Gastroesophageal sphincter (tissue), 4 donors: ENCODE data around the gene SYNDIG1. TPM values are rescaled to one million over a fixed set of nuclear protein-coding genes. Genes with fewer than 3 reads are reported as not detected.

Experiments used
- ATAC-seq: fragments of 150-250 bp; one replicate; pipeline ENCODE4 v1.9.1; 2016; ENCODE audit warnings: mild to moderate bottlenecking, moderate library complexity
- H3K27ac ChIP-seq, 4 donors: fragments of 200-600 bp; sonication (generic) in 3 of 4; 1 replicate in 3 of 4; 2 replicates in 1 of 4; pipeline ENCODE4 v1.5.1; 2016 to 2019
- H3K27me3 ChIP-seq: fragments of 200-600 bp; sonication (generic); one replicate; pipeline ENCODE4 v1.5.1; 2019
- H3K36me3 ChIP-seq, 2 donors: fragments of 200-600 bp; sonication (generic); one replicate each; pipeline ENCODE4 v1.5.1; 2019; ENCODE audit warnings: control low read depth in 1 of 2
- H3K4me1 ChIP-seq, 3 donors: fragments of 200-600 bp; sonication (generic); 1 replicate in 2 of 3; 2 replicates in 1 of 3; pipeline ENCODE4 v1.5.1; 2016 to 2019; ENCODE audit warnings: control low read depth in 2 of 3
- H3K4me3 ChIP-seq, 2 donors: fragments of 200-600 bp; sonication (generic); one replicate each; pipeline ENCODE4 v1.5.1; 2019; ENCODE audit warnings: mild to moderate bottlenecking in 1 of 2, moderate library complexity in 1 of 2
- H3K9me3 ChIP-seq, 3 donors: fragments of 200-600 bp; sonication (generic); one replicate each; pipeline ENCODE4 v1.5.1; 2017 to 2019; ENCODE audit warnings: control low read depth in 2 of 3
- EP300 ChIP-seq: sonication (generic); formaldehyde crosslinking; IDR thresholded peaks from one replicate; pipeline ENCODE4 v1.6.1; 2017; ENCODE audit warnings: antibody characterized with exemption, mild to moderate bottlenecking
- POLR2A ChIP-seq, 2 donors: fragments of 450-650 bp; IDR thresholded peaks; one replicate each; pipeline ENCODE4 v1.6.1; 2017; ENCODE audit warnings: antibody characterized with exemption in 2 of 2, mild to moderate bottlenecking in 2 of 2, moderate library complexity in 1 of 2
- POLR2AphosphoS5 ChIP-seq: sonication (generic); formaldehyde crosslinking; IDR thresholded peaks from one replicate; pipeline ENCODE4 v1.6.1; 2017; ENCODE audit warnings: antibody characterized with exemption
- WGBS, 2 donors: methylation state at CpG; one replicate each; pipeline ENCODE4 v1.1.5; 2018; ENCODE audit warnings: low coverage in 1 of 2; 5-methylcytosine and 5-hydroxymethylcytosine counted together
- total RNA-seq, 4 donors: library from RNA; depleted of rRNA; stranded (reverse); fragments of >200 nt; gene quantifications; one replicate each; pipeline ENCODE4 v1.1.0, GENCODE V29; 2016
- TF ChIP-seq, protein P1 (sequence below), 4 experiments: fragments of 200-600 bp in 2 of 4; fragments of 450-650 bp in 2 of 4; sonication (generic) in 1 of 4; IDR thresholded peaks; one replicate each; pipeline ENCODE4 v1.5.1; 2017 to 2019; ENCODE audit warnings: antibody characterized with exemption in 4 of 4, mild to moderate bottlenecking in 2 of 4, moderate library complexity in 2 of 4

SYNDIG1 gene
- total RNA-seq, 4 donors from 2014 or later, result 0.15 to 0.40 (median 0.16) TPM; not detected in 1

- H3K9me3 ChIP-seq, result no peaks in the 10 kb centered on the region
- TF ChIP-seq POLR2A (IDR thresholded peaks at IDR 0.05), result no peak
- TF ChIP-seq, protein P1, sequence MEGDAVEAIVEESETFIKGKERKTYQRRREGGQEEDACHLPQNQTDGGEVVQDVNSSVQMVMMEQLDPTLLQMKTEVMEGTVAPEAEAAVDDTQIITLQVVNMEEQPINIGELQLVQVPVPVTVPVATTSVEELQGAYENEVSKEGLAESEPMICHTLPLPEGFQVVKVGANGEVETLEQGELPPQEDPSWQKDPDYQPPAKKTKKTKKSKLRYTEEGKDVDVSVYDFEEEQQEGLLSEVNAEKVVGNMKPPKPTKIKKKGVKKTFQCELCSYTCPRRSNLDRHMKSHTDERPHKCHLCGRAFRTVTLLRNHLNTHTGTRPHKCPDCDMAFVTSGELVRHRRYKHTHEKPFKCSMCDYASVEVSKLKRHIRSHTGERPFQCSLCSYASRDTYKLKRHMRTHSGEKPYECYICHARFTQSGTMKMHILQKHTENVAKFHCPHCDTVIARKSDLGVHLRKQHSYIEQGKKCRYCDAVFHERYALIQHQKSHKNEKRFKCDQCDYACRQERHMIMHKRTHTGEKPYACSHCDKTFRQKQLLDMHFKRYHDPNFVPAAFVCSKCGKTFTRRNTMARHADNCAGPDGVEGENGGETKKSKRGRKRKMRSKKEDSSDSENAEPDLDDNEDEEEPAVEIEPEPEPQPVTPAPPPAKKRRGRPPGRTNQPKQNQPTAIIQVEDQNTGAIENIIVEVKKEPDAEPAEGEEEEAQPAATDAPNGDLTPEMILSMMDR (IDR thresholded peaks at IDR 0.05), result no peak
- H3K4me1 ChIP-seq, result no peaks in the 10 kb centered on the region
- H3K4me3 ChIP-seq, result no peak overlapping the region
- H3K36me3 ChIP-seq, result no peaks in the 10 kb centered on the region
- 100% methylated on average over 1 of the region's 3 CpGs; no CpG with 5 or more reads in 1 of the 2 donors for WGBS, 2 donors
- H3K27me3 ChIP-seq, result peaks cover 23% of the 10 kb centered on the region
- no peak for ATAC-seq
- no peak overlapping the region for H3K27ac ChIP-seq
Observed at GRCh38 chr20:24442909-24443308, 26.5 kb upstream of the SYNDIG1 start.

- no peaks in the 10 kb centered on the region for H3K4me1 ChIP-seq
- TF ChIP-seq POLR2AphosphoS5 (no peak), EP300 (no peak), POLR2A (IDR thresholded peaks at IDR 0.05) (no peak)
- TF ChIP-seq, protein P1 (IDR thresholded peaks at IDR 0.05), result no peak
- H3K4me3 ChIP-seq, result no peak overlapping the region
- no peaks in the 10 kb centered on the region for H3K36me3 ChIP-seq
- ATAC-seq, result no peak
- H3K27ac ChIP-seq, result no peak overlapping the region
- 60 to 100% methylated on average over 1 of the region's 2 CpGs for WGBS, 2 donors
- H3K9me3 ChIP-seq, result no peaks in the 10 kb centered on the region
- H3K27me3 ChIP-seq, result peaks cover 23% of the 10 kb centered on the region
Observed at GRCh38 chr20:24443436-24443835, 26.0 kb upstream of the SYNDIG1 start.

DNA sequence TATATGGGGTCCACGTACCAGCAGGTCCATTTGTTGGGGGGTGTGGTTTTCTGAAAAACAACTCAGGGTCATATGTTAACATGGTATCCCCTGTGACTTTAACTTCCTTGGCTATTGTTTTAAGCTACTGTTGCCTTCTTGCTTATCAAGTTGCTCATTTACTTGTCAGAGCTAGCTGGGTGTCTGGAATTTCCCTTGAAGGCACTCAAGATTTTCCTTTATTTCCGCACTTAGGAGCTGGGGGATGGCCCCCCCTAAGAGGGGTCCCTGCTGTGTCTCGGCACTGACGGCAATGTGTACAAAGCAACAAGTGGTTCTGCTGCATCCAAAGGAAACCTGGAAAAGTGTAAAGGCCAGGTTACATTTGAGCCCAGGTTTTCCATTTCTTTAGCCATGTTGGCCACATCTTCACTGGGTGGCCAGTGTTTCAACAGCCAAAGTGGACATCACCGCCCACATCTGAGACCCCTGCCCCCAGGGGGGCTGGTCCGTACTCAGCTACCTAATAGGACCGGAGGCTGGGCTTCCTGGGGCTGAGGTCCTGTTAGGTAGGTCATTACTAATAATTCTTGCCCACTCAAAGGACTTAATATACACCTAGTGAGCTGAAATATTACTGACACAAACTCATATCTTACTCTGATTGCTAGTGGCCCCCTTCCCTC is 24.8 kb upstream of the SYNDIG1 start:
- H3K4me1 ChIP-seq, result no peaks in the 10 kb centered on the region
- H3K36me3 ChIP-seq, result no peaks in the 10 kb centered on the region
- TF ChIP-seq, protein P1 (IDR thresholded peaks at IDR 0.05), result no peak
- TF ChIP-seq POLR2A (IDR thresholded peaks at IDR 0.05) (no peak), POLR2AphosphoS5 (no peak), EP300 (no peak)
- H3K9me3 ChIP-seq, result no peaks in the 10 kb centered on the region
- WGBS, 2 donors, result 42 to 70% methylated on average over 1 to 4 of the region's 7 CpGs
- H3K27me3 ChIP-seq, result peaks cover 17% of the 10 kb centered on the region
- H3K27ac ChIP-seq, result no peak overlapping the region
- H3K4me3 ChIP-seq, result no peak overlapping the region
- no peak for ATAC-seq

DNA sequence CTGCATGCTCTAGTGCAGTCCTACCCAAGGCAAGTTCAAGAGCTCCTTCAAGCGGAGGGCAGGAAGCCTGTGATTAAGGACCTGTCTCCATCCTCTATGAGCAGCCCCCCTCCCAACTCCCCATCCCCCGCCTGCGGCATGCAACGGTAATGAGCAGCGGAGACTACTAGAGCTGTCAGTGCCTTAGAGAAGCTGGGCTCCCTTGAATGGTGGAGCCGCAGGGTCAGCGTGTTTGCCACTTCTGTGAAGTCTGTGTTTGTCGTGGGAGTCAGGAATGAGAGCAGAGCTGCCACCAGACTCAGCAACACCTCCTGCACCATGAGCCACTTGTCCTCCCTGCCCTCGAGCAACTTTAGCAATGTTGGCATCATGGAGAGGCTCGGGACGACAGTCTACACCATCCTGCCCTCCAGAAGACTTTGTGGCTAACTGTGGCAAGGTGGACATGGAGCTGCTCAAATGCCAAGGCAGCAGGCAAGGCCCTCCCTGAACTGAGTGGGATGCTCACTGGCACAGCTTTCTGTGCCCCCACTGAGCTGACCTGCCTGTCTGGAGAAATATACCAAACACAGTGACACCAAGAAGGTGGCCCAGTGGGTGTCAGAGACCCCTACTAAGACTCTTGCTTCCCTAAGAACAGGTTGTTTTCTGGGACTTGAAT is 23.8 kb upstream of the SYNDIG1 start:
- TF ChIP-seq EP300, result no peak
- TF ChIP-seq, protein P1 (IDR thresholded peaks at IDR 0.05), result no peak
- no peak for TF ChIP-seq POLR2A (IDR thresholded peaks at IDR 0.05)
- no peak for TF ChIP-seq POLR2AphosphoS5
- no peaks in the 10 kb centered on the region for H3K9me3 ChIP-seq
- no peaks in the 10 kb centered on the region for H3K36me3 ChIP-seq
- ATAC-seq, result no peak
- H3K27me3 ChIP-seq, result peaks cover 15% of the 10 kb centered on the region
- H3K4me3 ChIP-seq, result no peak overlapping the region
- no peak overlapping the region for H3K27ac ChIP-seq
- no peaks in the 10 kb centered on the region for H3K4me1 ChIP-seq
- WGBS, 2 donors, result no CpG with 5 or more reads among the region's 11 CpGs

GRCh38 chr20:24446811-24447210 is 22.6 kb upstream of the SYNDIG1 start:
- Histone ChIP-seq H3K9me3 (no peaks in the 10 kb centered on the region), H3K36me3 (no peaks in the 10 kb centered on the region), H3K27ac (no peak overlapping the region), H3K4me1 (no peaks in the 10 kb centered on the region), H3K27me3 (peaks cover 16% of the 10 kb centered on the region), H3K4me3 (no peak overlapping the region)
- no peak for ATAC-seq
- TF ChIP-seq POLR2A (IDR thresholded peaks at IDR 0.05) (no peak), POLR2AphosphoS5 (no peak), EP300 (no peak)
- TF ChIP-seq, protein P1 (IDR thresholded peaks at IDR 0.05), result no peak
- 60 to 80% methylated on average over 1 to 2 of the region's 2 CpGs for WGBS, 2 donors
